GM21515 (cell line): ENCODE measurements around the gene HPCAL1.
"Not testable (repeated sequence)": the region's sequence is repeated elsewhere in the genome, so short reads cannot be mapped to it uniquely, and the experiment has no call there.

Experiments
- ATAC-seq: cut with Tn5 transposase; IDR thresholded peaks from one replicate; pipeline ENCODE4 v1.9.1; 2021; ENCODE audit not compliant: unreplicated experiment

Gene HPCAL1

GRCh38 chr2:10433947-10434885 lies 131.5 kb downstream of the HPCAL1 start:
- ATAC-seq = no peak

GRCh38 chr2:10434886-10435819 lies 132.4 kb downstream of the HPCAL1 start:
- ATAC-seq = peak; percentile 62

GRCh38 chr2:10435820-10436204 lies 133.1 kb downstream of the HPCAL1 start:
- no peak for ATAC-seq

- no peak for ATAC-seq
These were observed 133.9 kb downstream of the HPCAL1 start for GRCh38 chr2:10436583-10437110.

- no peak for ATAC-seq
These were observed 135.1 kb downstream of the HPCAL1 start for GRCh38 chr2:10437806-10438205.

- no peak for ATAC-seq
These were observed 136.0 kb downstream of the HPCAL1 start for GRCh38 chr2:10438688-10439087.

GRCh38 chr2:10439185-10439879 lies 136.6 kb downstream of the HPCAL1 start:
- no peak for ATAC-seq

- ATAC-seq = no peak
These were observed 137.3 kb downstream of the HPCAL1 start for GRCh38 chr2:10439971-10440370.

- ATAC-seq = no peak
These were observed 138.0 kb downstream of the HPCAL1 start for GRCh38 chr2:10440736-10441135.

GRCh38 chr2:10441948-10442347 lies 139.2 kb downstream of the HPCAL1 start:
- ATAC-seq = no peak

GRCh38 chr2:10442469-10443126 lies 139.9 kb downstream of the HPCAL1 start:
- ATAC-seq = not testable (repeated sequence)

GRCh38 chr2:10444463-10444862 lies 141.8 kb downstream of the HPCAL1 start:
- no peak for ATAC-seq

GRCh38 chr2:10446631-10447030 lies 143.9 kb downstream of the HPCAL1 start:
- ATAC-seq = no peak

- peak; percentile 32 for ATAC-seq
These were observed 144.7 kb downstream of the HPCAL1 start for GRCh38 chr2:10447300-10447894.

GRCh38 chr2:10447895-10448575 lies 145.3 kb downstream of the HPCAL1 start, which contains the start of gene ODC1:
TSS of gene ODC1 (minus strand) at chr2:10448327. CDS start at chr2:10445032, 3,295 bp downstream.
- ATAC-seq = peak; percentile 56

- ATAC-seq = peak; percentile 67
These were observed 146.1 kb downstream of the HPCAL1 start for GRCh38 chr2:10448576-10449485.

- ATAC-seq = no peak
These were observed 146.8 kb downstream of the HPCAL1 start for GRCh38 chr2:10449486-10449831.
